KMS-11 (cell line): ENCODE data around the gene COL6A6.
"Not testable (repeated sequence)": the region's sequence is repeated elsewhere in the genome, so short reads cannot be mapped to it uniquely, and the experiment has no call there.

Experiments used
- H2AFZ ChIP-seq: fragments of 200-600 bp; sonication (generic); 2 replicates; pipeline ENCODE4 v1.6.1; 2016; ENCODE audit warnings: antibody characterized with exemption, mixed run types, low read depth
- H3K27ac ChIP-seq: fragments of 200-600 bp; sonication (generic); 2 replicates; pipeline ENCODE4 v1.6.1; 2016; ENCODE audit warnings: mild to moderate bottlenecking, mixed run types
- H3K27me3 ChIP-seq: fragments of 200-600 bp; sonication (generic); 2 replicates; pipeline ENCODE4 v1.6.1; 2017; ENCODE audit warnings: mild to moderate bottlenecking, low read depth, mixed run types, moderate library complexity; ENCODE audit not compliant: insufficient read depth
- H3K36me3 ChIP-seq: fragments of 200-600 bp; sonication (generic); 2 replicates; pipeline ENCODE4 v1.6.1; 2017; ENCODE audit warnings: mild to moderate bottlenecking, mixed run types; ENCODE audit not compliant: insufficient read depth
- H3K4me1 ChIP-seq: fragments of 200-600 bp; sonication (generic); 2 replicates; pipeline ENCODE4 v1.6.1; 2016; ENCODE audit warnings: mild to moderate bottlenecking, low read depth, mixed run types; ENCODE audit not compliant: poor library complexity, severe bottlenecking
- H3K4me2 ChIP-seq: fragments of 200-600 bp; sonication (generic); 2 replicates; pipeline ENCODE4 v1.7.0; 2016; ENCODE audit warnings: mild to moderate bottlenecking, mixed run types
- H3K4me3 ChIP-seq: fragments of 200-600 bp; sonication (generic); IDR thresholded peaks from 2 replicates; pipeline ENCODE4 v1.6.1; 2017; ENCODE audit warnings: low read depth, low read length, mixed read lengths; ENCODE audit not compliant: insufficient read depth
- H3K79me2 ChIP-seq: fragments of 200-600 bp; sonication (generic); 2 replicates; pipeline ENCODE4 v1.6.1; 2016; ENCODE audit warnings: low read depth, mixed run types; ENCODE audit not compliant: insufficient read depth
- H3K9ac ChIP-seq: fragments of 200-600 bp; sonication (generic); 2 replicates; pipeline ENCODE4 v1.6.1; 2016; ENCODE audit warnings: mild to moderate bottlenecking, mixed run types
- H4K20me1 ChIP-seq: fragments of 200-600 bp; sonication (generic); 2 replicates; pipeline ENCODE4 v1.6.1; 2016; ENCODE audit warnings: mild to moderate bottlenecking, mixed run types; ENCODE audit not compliant: insufficient read depth
- CTCF ChIP-seq: fragments of 200-600 bp; sonication (generic); conservative IDR thresholded peaks from 2 replicates; pipeline ENCODE4 v1.6.1; 2017; ENCODE audit warnings: low read depth, mild to moderate bottlenecking, antibody characterized with exemption, low read length, moderate library complexity, mixed read lengths

The COL6A6 gene

GRCh38 chr3:130543322-130543721 is 26.3 kb downstream of the COL6A6 start:
- H3K27me3 ChIP-seq = no peaks in the 10 kb centered on the region
- no peak overlapping the region for H3K4me3 ChIP-seq
- H3K36me3 ChIP-seq = no peaks in the 10 kb centered on the region
- H3K27ac ChIP-seq = no peak overlapping the region
- H3K79me2 ChIP-seq = no peaks in the 10 kb centered on the region
- H4K20me1 ChIP-seq = no peaks in the 10 kb centered on the region
- no peak overlapping the region for H2AFZ ChIP-seq
- H3K4me1 ChIP-seq = peaks cover 6% of the 10 kb centered on the region
- no peak overlapping the region for H3K9ac ChIP-seq
- TF ChIP-seq CTCF = no peak
- H3K4me2 ChIP-seq = no peak overlapping the region

GRCh38 chr3:130546920-130547679 is 30.1 kb downstream of the COL6A6 start:
- Histone ChIP-seq H3K4me1 (no peaks in the 10 kb centered on the region), H3K27me3 (no peaks in the 10 kb centered on the region), H3K79me2 (no peaks in the 10 kb centered on the region), H3K27ac (no peak overlapping the region), H4K20me1 (no peaks in the 10 kb centered on the region), H3K4me3 (no peak overlapping the region), H3K36me3 (no peaks in the 10 kb centered on the region), H2AFZ (no peak overlapping the region), H3K9ac (no peak overlapping the region), H3K4me2 (no peak overlapping the region)
- TF ChIP-seq CTCF = no peak

- not testable (repeated sequence) for H3K36me3 ChIP-seq, H3K27me3 ChIP-seq, H3K27ac ChIP-seq, H2AFZ ChIP-seq, H4K20me1 ChIP-seq, H3K4me2 ChIP-seq, H3K4me3 ChIP-seq, H3K9ac ChIP-seq, H3K79me2 ChIP-seq, H3K4me1 ChIP-seq
These were observed 30.7 kb downstream of the COL6A6 start for GRCh38 chr3:130547680-130548065.

GRCh38 chr3:130548356-130548755 is 31.4 kb downstream of the COL6A6 start:
- Histone ChIP-seq H2AFZ (no peak overlapping the region), H3K4me3 (no peak overlapping the region), H3K79me2 (no peaks in the 10 kb centered on the region), H3K27ac (no peak overlapping the region), H3K9ac (no peak overlapping the region), H3K4me2 (no peak overlapping the region), H4K20me1 (no peaks in the 10 kb centered on the region), H3K36me3 (no peaks in the 10 kb centered on the region), H3K4me1 (no peaks in the 10 kb centered on the region), H3K27me3 (no peaks in the 10 kb centered on the region)
- TF ChIP-seq CTCF = no peak

- Histone ChIP-seq H3K4me3 (no peak overlapping the region), H3K4me1 (no peaks in the 10 kb centered on the region), H3K4me2 (no peak overlapping the region), H3K27me3 (no peaks in the 10 kb centered on the region), H3K9ac (no peak overlapping the region), H3K27ac (no peak overlapping the region), H3K79me2 (no peaks in the 10 kb centered on the region), H4K20me1 (no peaks in the 10 kb centered on the region), H3K36me3 (no peaks in the 10 kb centered on the region), H2AFZ (no peak overlapping the region)
- TF ChIP-seq CTCF = no peak
These were observed 40.5 kb downstream of the COL6A6 start for GRCh38 chr3:130557336-130558035.
